ENCODE data around the gene DQX1.

The DQX1 gene

GRCh38 chr2:74501335-74502071 is 24.5 kb downstream of the DQX1 start:
- TF ChIP-seq CTCF (IDR thresholded peaks at IDR 0.05) (no peak), ZFX (IDR thresholded peaks at IDR 0.05; ENCODE audit: borderline replicate concordance) (no peak)
- H3K27ac ChIP-seq = peak overlapping the region; percentile 97

GRCh38 chr2:74500578-74500946 is 25.5 kb downstream of the DQX1 start:
- no peak for TF ChIP-seq CTCF (IDR thresholded peaks at IDR 0.05)
- TF ChIP-seq ZFX (IDR thresholded peaks at IDR 0.05; ENCODE audit: borderline replicate concordance) = no peak

DNA sequence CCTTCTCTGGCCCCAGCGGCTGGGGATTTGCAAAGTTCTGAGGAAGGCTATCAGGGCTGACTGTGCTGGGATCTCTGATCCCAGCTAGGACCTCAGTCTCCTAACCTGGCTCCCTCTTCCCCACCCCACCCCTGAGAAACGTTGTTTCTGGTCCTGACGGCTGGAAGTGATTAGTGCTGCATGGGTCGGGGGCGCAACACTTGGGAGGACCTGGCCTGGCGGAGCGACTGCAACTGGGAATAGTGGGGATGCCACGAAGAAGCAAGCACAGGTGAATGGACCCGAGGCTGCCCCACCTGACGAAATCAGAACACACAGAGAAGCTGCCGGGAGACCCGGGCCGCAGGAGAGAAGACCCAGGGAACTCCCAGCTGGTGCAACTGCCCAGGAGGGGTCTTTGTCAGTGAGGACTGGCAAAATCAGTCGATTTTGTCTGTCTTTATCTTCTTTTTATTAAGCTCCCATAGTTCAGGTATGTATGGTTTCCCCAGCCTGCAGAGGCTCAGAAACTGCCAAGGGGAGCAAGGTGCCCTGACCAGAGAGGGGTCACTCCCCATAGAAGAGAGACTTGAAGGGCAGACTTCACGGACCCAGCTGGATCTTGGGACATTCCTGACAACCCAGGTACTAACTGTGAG is 26.0 kb downstream of the DQX1 start:
- peak overlapping the region; percentile 97 for H3K27ac ChIP-seq

More at GRCh38 chr2:74500578-74500946, 25.5 kb downstream of the DQX1 start:
- H3K27ac ChIP-seq = peak overlapping the region; percentile 97

GRCh38 chr2:74499267-74499939 is 26.6 kb downstream of the DQX1 start, which contains the start of gene LBX2:
Gene LBX2, minus strand, starts transcription at chr2:74499603. Its CDS starts 66 bp downstream, at chr2:74499537.
- TF ChIP-seq ZFX (IDR thresholded peaks at IDR 0.05; ENCODE audit: borderline replicate concordance) = no peak
- no peak for TF ChIP-seq CTCF (IDR thresholded peaks at IDR 0.05)
- H3K27ac ChIP-seq = peak within 1 kb of the TSS; percentile 97

More for the DNA sequence above, 26.0 kb downstream of the DQX1 start:
- TF ChIP-seq CTCF (IDR thresholded peaks at IDR 0.05) (no peak), ZFX (IDR thresholded peaks at IDR 0.05; ENCODE audit: borderline replicate concordance) (no peak)

DNA sequence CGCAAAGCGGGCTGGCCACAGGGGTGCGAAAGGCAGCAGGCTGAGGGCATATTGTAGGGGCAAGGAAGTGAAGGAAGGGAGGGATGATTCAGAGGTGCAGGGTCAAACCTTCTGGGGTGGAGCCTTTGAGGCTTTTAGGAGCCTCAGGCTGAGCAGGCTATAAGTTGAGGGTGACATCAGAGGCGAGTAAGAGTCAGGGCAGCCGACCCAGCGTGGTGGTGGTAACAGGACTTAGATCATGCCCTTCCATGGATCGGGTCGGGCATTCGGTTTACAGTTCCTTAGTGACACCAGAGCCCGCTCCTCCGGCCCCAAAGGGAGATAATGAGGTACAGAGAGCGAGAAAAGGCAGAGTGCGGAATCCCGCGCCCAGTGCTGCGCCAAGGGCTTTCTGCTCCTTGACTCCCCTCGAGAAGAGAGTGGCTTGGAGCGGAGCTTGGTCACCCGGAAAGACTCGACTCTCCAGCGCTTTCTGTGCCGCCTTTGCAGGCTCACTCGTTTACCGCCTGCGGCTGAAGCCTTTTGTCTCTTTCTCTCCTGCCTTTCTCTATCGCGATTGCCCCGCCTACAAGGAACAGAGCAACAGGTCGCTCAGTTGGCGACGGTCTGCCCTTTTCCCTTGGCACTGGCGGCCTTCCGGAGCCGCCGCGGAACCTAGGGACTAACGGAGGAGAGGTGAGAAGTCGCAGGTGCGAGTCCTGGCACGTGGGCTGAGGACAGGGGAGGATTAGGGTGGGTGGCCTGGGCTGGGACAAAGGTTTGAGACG is 27.3 kb downstream of the DQX1 start:
- H3K27ac ChIP-seq = peak overlapping the region; percentile 97
- no peak for TF ChIP-seq ZFX (IDR thresholded peaks at IDR 0.05; ENCODE audit: borderline replicate concordance)
- no peak for TF ChIP-seq CTCF (IDR thresholded peaks at IDR 0.05)

- TF ChIP-seq ZFX (IDR thresholded peaks at IDR 0.05; ENCODE audit: borderline replicate concordance) (no peak), CTCF (IDR thresholded peaks at IDR 0.05) (no peak)
- peak overlapping the region; percentile 97 for H3K27ac ChIP-seq
These were observed 28.1 kb downstream of the DQX1 start for GRCh38 chr2:74497777-74498499.

Measured in 22Rv1 (cell line).